Peyer's patch (tissue), 4 donors: ENCODE measurements around the gene ZNF830. TPM values are rescaled to one million over a fixed set of nuclear protein-coding genes. Genes with fewer than 3 reads are reported as not detected.

Experiments used
- DNase-seq, 3 donors: peaks; one replicate each; pipeline ENCODE4 v3.0.0-alpha.2; 2017 to 2019
- H3K27ac ChIP-seq, 4 donors: fragments of 200-600 bp; sonication (generic); one replicate each; pipeline ENCODE4 v1.5.1; 2016 to 2019
- H3K27me3 ChIP-seq, 2 donors: fragments of 200-600 bp; sonication (generic); one replicate each; pipeline ENCODE4 v1.5.1; 2019
- H3K36me3 ChIP-seq, 3 donors: fragments of 200-600 bp; sonication (generic); one replicate each; pipeline ENCODE4 v1.5.1; 2016 to 2019
- H3K4me1 ChIP-seq, 4 donors: fragments of 200-600 bp; sonication (generic); one replicate each; pipeline ENCODE4 v1.5.1; 2016 to 2019
- H3K4me3 ChIP-seq, 4 donors: fragments of 200-600 bp; sonication (generic); 1 replicate in 3 of 4; 2 replicates in 1 of 4; pipeline ENCODE4 v1.5.1; 2016 to 2019; ENCODE audit warnings: mild to moderate bottlenecking in 1 of 4
- H3K9me3 ChIP-seq, 4 donors: fragments of 200-600 bp; sonication (generic); one replicate each; pipeline ENCODE4 v1.5.1; 2016 to 2019; ENCODE audit warnings: mild to moderate bottlenecking in 1 of 4
- POLR2A ChIP-seq, 2 donors: fragments of 450-650 bp; IDR thresholded peaks; one replicate each; pipeline ENCODE4 v1.5.1; 2017; ENCODE audit warnings: antibody characterized with exemption in 2 of 2, mild to moderate bottlenecking in 2 of 2, moderate library complexity in 2 of 2
- total RNA-seq, 4 donors: library from RNA; depleted of rRNA; stranded (reverse); fragments of >200 nt; gene quantifications; one replicate each; pipeline ENCODE4 v1.1.0, GENCODE V29; 2016
- TF ChIP-seq, protein P1 (sequence below), 6 experiments: fragments of 450-650 bp in 4 of 6; fragments of 200-600 bp in 2 of 6; sonication (generic) in 1 of 6; IDR thresholded peaks; one replicate each; pipeline ENCODE4 v1.5.1; 2017 to 2019; ENCODE audit warnings: antibody characterized with exemption in 6 of 6, mild to moderate bottlenecking in 3 of 6, moderate library complexity in 1 of 6

ZNF830 gene, protein sequence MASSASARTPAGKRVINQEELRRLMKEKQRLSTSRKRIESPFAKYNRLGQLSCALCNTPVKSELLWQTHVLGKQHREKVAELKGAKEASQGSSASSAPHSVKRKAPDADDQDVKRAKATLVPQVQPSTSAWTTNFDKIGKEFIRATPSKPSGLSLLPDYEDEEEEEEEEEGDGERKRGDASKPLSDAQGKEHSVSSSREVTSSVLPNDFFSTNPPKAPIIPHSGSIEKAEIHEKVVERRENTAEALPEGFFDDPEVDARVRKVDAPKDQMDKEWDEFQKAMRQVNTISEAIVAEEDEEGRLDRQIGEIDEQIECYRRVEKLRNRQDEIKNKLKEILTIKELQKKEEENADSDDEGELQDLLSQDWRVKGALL
- 10 to 100 TPM in 3 of 4 donors, 1 to 10 TPM in 1; 9.4 to 19.8 (median 11.3) TPM for total RNA-seq

DNA sequence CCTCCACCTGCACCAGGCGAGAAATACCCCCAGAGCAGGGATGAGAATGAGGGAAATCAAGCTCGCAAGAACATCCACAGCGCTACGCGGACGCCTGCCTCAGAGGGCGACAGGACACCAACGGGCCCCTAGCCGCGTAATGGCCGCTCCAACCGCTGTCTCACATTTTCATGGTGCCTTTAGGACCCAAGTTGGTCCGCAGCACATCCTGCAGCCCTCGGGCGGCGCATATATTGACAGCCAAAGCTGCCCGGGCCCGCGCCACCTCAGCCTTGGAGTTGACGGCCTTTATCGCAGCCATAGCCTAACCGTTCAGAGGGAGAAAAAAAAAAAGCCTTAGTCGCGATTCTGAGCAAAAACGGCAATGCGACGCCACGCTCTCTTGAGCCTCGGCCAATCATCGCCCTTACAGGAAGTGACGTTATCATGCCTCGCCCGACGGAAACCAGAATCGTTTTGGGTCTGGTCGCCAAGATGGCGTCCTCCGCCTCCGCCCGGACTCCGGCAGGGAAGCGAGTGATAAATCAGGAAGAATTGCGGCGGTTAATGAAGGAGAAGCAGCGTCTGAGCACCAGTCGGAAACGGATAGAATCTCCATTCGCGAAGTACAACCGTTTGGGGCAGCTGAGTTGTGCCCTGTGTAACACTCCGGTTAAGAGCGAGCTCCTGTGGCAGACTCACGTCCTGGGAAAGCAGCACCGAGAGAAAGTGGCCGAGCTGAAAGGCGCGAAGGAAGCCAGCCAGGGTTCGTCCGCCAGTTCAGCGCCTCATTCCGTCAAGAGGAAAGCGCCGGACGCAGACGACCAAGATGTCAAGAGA lies at the start of gene ZNF830, which contains the start of gene CCT6B:
TSS of gene ZNF830 (plus strand) at position 448 of the 819 bp plus-strand sequence. CDS start at position 475, 27 bp downstream.
TSS of gene CCT6B (minus strand) at position 368 of the 819 bp plus-strand sequence. CDS start at position 301, 67 bp downstream.
- Histone ChIP-seq H3K9me3 (no peaks in the 10 kb centered on the region), H3K27ac (peak within 1 kb of the TSS; percentile 88 to 91 (median 90)), H3K36me3 (peaks cover 0 to 24% (median 0%) of the 10 kb centered on the region in 3 donors), H3K27me3 (no peaks in the 10 kb centered on the region), H3K4me1 (peaks cover 0 to 17% (median 5%) of the 10 kb centered on the region in 4 donors), H3K4me3 (peak within 1 kb of the TSS; percentile 76 to 90 (median 85))
- peak; percentile 54 to 57 for TF ChIP-seq POLR2A (IDR thresholded peaks at IDR 0.05)
- TF ChIP-seq, protein P1, sequence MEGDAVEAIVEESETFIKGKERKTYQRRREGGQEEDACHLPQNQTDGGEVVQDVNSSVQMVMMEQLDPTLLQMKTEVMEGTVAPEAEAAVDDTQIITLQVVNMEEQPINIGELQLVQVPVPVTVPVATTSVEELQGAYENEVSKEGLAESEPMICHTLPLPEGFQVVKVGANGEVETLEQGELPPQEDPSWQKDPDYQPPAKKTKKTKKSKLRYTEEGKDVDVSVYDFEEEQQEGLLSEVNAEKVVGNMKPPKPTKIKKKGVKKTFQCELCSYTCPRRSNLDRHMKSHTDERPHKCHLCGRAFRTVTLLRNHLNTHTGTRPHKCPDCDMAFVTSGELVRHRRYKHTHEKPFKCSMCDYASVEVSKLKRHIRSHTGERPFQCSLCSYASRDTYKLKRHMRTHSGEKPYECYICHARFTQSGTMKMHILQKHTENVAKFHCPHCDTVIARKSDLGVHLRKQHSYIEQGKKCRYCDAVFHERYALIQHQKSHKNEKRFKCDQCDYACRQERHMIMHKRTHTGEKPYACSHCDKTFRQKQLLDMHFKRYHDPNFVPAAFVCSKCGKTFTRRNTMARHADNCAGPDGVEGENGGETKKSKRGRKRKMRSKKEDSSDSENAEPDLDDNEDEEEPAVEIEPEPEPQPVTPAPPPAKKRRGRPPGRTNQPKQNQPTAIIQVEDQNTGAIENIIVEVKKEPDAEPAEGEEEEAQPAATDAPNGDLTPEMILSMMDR (IDR thresholded peaks at IDR 0.05), result no peak
- DNase-seq, result peak; percentile 90 to 97 (median 92)

DNA sequence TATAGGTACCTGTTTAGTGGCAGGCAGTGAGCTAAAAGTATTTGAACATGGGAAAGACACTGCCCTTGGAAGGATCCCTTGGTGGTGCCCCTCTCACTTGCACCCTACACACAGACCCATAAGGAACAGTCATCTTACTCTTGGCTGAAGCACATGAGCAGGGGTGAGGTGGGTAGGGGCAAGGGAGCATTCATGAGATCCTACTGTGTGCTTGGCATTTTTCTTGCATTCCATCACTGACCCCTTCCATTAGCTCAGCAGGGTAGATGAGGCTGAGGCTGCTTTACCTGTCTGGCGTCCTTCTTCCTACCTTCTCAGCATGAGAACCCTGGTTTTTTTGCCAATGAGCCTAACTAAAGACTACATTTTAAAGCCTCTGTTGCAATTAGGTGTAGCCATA lies 48.3 kb upstream of the ZNF830 start:
- TF ChIP-seq, protein P1 (IDR thresholded peaks at IDR 0.05), result no peak
- TF ChIP-seq POLR2A (IDR thresholded peaks at IDR 0.05), result no peak
- Histone ChIP-seq H3K9me3 (no peaks in the 10 kb centered on the region), H3K36me3 (no peaks in the 10 kb centered on the region), H3K27me3 (no peaks in the 10 kb centered on the region), H3K4me1 (no peaks in the 10 kb centered on the region), H3K27ac (no peak overlapping the region), H3K4me3 (no peak overlapping the region)
- DNase-seq, result no peak

DNA sequence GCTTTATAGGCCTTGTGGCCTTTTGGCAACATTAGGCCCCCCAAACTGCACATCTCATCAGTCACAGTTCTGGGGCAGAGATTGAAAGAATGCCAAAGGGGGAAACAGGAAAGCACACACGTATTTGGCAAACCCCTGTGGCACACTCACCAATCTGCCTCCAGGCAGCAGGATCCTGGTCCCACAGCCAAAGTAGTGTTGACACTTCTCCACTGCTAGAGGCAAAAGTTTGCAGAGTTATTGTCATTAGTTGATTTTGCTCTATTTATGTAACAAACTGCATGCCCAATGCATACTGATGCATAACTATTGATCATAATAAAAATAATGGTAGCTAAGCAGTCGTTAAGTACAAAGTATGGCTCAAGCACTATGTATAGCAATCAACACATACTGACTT lies 45.2 kb upstream of the ZNF830 start:
- Histone ChIP-seq H3K27me3 (no peaks in the 10 kb centered on the region), H3K27ac (no peak overlapping the region), H3K4me1 (no peaks in the 10 kb centered on the region), H3K4me3 (no peak overlapping the region), H3K36me3 (no peaks in the 10 kb centered on the region), H3K9me3 (no peaks in the 10 kb centered on the region)
- no peak for DNase-seq
- TF ChIP-seq, protein P1 (IDR thresholded peaks at IDR 0.05), result no peak
- no peak for TF ChIP-seq POLR2A (IDR thresholded peaks at IDR 0.05)

DNA sequence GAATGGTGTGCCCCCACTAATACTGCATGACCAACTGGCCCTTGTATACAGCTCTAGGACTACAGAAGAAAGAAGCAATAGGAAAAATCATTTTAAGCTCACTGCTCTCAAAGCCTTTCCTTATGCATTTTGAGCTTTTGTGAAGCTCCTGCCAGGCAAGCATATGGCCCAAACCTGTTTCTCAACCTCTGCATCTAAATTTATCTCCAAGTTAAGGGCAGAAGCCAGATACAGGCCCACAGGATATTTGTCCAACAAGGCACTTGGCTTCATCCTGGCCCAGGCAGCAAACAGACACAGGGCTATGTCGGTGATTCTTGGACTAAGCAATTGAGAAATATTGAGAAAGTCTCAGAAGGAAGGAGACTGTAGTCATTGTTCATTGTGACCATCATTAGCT lies 44.0 kb upstream of the ZNF830 start:
- Histone ChIP-seq H3K4me3 (no peak overlapping the region), H3K27me3 (no peaks in the 10 kb centered on the region), H3K9me3 (no peaks in the 10 kb centered on the region), H3K27ac (no peak overlapping the region), H3K4me1 (no peaks in the 10 kb centered on the region), H3K36me3 (no peaks in the 10 kb centered on the region)
- no peak for DNase-seq
- no peak for TF ChIP-seq POLR2A (IDR thresholded peaks at IDR 0.05)
- TF ChIP-seq, protein P1 (IDR thresholded peaks at IDR 0.05), result no peak

DNA sequence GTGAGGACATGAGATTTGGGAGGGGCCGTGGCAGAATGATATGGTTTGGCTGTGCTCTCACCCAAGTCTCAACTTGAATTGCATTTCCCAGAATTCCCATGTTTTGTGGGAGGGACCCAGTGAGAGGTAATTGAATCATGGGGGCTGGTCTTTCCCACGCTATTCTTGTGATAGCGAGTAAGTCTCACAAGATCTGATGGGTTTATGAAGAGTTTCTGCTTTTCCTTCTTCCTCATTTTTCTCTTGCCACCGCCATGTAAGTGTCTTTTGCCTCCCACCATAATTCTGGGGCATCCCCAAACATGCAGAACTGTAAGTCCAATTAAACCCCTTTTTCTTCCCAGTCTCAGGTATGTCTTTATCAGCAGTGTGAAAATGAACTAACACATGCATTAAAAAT lies 40.7 kb upstream of the ZNF830 start:
- no peak overlapping the region for H3K4me3 ChIP-seq
- no peaks in the 10 kb centered on the region for H3K4me1 ChIP-seq
- no peaks in the 10 kb centered on the region for H3K36me3 ChIP-seq
- no peak overlapping the region for H3K27ac ChIP-seq
- TF ChIP-seq, protein P1 (IDR thresholded peaks at IDR 0.05), result no peak
- TF ChIP-seq POLR2A (IDR thresholded peaks at IDR 0.05), result no peak
- no peak for DNase-seq
- no peaks in the 10 kb centered on the region for H3K27me3 ChIP-seq
- no peaks in the 10 kb centered on the region for H3K9me3 ChIP-seq
